Stimulated activated CD8-positive, alpha-beta memory T cell treated with anti-CD3 and anti-CD28 coated beads, Interleukin-15, amount 100 ng/mL, for 1 hour (primary cell): ENCODE data around the gene FAM174B.
"Not testable (repeated sequence)": the region's sequence is repeated elsewhere in the genome, so short reads cannot be mapped to it uniquely, and the experiment has no call there.

Experiments used
- DNase-seq: peaks from one replicate; pipeline ENCODE4 v3.0.0-alpha.2; 2020; ENCODE audit warnings: low read depth

The FAM174B gene

GRCh38 chr15:92617549-92618520, 37.7 kb downstream of the FAM174B start:
- no peak for DNase-seq

GRCh38 chr15:92616621-92617548, 38.7 kb downstream of the FAM174B start:
- DNase-seq: no peak

GRCh38 chr15:92614791-92615785, 40.5 kb downstream of the FAM174B start:
- no peak for DNase-seq

GRCh38 chr15:92614301-92614700, 41.3 kb downstream of the FAM174B start:
- DNase-seq: no peak

GRCh38 chr15:92613841-92614240, 41.7 kb downstream of the FAM174B start:
- DNase-seq: no peak

GRCh38 chr15:92612891-92613290, 42.7 kb downstream of the FAM174B start:
- no peak for DNase-seq

GRCh38 chr15:92611995-92612745, 43.4 kb downstream of the FAM174B start:
- DNase-seq: no peak

GRCh38 chr15:92611150-92611549, 44.4 kb downstream of the FAM174B start:
- DNase-seq: no peak

- no peak for DNase-seq
These were observed 45.5 kb downstream of the FAM174B start for GRCh38 chr15:92610101-92610520.

GRCh38 chr15:92608866-92609700, 46.5 kb downstream of the FAM174B start:
- DNase-seq: no peak

- not testable (repeated sequence) for DNase-seq
These were observed 48.8 kb downstream of the FAM174B start for GRCh38 chr15:92606836-92607150.

GRCh38 chr15:92606126-92606835, 49.3 kb downstream of the FAM174B start:
- no peak for DNase-seq

GRCh38 chr15:92605225-92605944, 50.2 kb downstream of the FAM174B start:
- no peak for DNase-seq

GRCh38 chr15:92603743-92604470, 51.7 kb downstream of the FAM174B start:
- no peak for DNase-seq

- DNase-seq: no peak
These were observed 52.3 kb downstream of the FAM174B start for GRCh38 chr15:92603278-92603677.

- no peak for DNase-seq
These were observed 53.3 kb downstream of the FAM174B start for GRCh38 chr15:92602267-92602593.

GRCh38 chr15:92601592-92602266, 53.8 kb downstream of the FAM174B start:
- no peak for DNase-seq
